HG03159 (cell line): Measurements from ENCODE around the gene MEG3.

Experiments used
- ATAC-seq: cut with Tn5 transposase; IDR thresholded peaks from one replicate; pipeline ENCODE4 v1.9.1; 2021; ENCODE audit warnings: mild to moderate bottlenecking, moderate library complexity; ENCODE audit not compliant: unreplicated experiment

Gene MEG3

GRCh38 chr14:100828031-100828769 lies 2.3 kb downstream of the MEG3 start:
- no peak for ATAC-seq

- ATAC-seq, result no peak
Observed at GRCh38 chr14:100830681-100831080, 4.8 kb downstream of the MEG3 start.

DNA sequence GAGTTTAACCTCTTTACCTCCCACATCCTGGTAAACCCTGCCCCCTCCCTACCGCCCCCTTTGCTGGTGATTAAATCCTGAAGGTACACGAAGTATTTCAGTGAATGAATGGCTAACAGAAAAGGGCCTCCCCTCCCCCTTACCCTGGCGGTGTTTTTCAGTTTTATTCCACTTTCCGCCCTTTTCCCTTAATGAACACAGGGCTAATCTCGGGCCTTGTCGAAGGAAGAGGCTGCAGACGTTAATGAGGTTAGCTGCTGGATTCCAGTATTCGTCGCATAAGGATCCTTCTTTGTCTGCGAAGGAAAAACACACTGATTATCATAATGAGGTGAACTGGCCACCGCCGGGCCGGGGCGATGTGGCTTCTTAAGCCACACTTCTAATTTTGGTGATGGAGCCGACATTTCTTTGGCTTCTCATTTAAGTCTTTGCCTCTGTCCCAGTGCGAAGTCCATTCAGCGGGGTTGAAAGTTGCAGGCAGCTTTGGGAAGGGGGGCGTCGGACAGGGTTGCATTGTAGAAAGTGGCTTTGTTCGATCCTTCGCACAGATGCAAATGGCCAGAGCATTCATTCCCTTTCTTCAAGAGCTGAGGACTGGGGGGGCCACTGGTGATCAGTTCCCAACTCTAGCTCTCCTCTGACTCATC lies 6.5 kb downstream of the MEG3 start:
- no peak for ATAC-seq

DNA sequence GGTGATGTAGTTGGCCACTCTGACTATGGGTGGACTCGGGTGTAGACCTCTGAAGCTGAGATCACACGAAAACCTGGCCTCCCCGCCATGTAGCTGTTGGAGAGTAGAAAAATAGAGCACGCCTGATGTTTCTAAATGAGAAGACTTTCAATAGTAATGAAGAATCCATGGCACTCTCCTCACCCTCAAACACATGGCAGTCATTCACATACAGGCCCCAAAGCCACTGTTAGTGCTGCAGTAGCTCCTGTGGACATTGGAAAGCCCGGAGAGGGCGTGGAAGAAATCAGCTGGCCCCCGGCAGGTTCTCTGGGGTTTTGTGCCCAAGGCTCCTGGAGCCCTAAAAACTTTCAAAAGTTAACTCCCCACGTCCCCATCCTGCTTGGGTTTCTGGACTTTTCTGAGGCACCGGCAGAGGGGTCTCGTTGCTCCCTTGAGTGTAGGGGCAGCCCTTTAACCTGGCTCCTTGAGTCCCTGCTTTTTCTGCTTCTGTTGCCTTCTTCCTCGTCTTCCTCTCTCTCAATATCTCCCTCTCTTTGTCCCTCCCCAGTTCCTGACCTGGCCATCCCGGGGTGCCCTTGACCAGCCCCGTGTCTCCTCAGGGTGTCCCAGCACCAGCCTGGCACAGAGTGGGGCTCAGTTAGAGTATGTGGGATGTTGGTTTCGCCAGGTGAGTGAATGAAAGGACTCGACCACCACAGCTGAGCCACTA lies 8.3 kb downstream of the MEG3 start:
- ATAC-seq, result no peak

DNA sequence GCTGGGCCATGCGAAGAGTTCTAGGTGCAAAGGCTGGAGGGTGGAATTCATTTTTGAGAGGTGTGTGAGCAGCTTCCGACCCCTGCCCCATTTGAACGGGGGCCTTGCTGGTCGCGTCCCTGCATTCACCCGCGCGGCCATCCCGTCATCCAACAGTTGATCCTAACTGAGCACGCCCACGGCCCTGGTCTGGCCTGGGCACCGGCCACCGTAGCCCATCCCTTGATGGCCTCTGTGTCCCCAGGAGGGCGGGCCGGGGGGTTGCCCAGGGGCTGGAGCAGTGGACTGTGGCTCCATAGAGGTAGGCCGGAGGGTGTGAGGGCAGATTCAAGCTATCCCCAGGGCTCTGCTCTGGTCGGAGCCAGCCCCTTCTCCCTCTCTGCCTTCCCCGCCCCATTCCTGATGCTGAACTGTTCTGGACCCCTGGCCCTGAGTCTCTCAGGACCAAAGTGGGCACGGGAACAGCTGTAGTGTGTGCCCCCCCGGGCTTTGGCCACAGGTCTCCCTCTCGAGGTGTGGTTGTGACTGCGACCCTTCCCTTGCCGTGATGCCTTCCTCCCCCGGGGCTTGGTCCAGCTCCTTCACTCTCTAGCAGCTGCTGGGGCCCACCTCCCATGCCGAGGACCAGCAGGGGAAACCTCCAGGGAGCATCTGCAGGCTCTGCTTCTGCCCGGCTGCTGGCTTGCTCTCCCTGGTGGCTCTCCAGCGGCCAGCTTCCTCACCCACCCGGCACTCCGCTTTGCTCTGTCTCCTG lies 9.1 kb downstream of the MEG3 start:
- no peak for ATAC-seq

DNA sequence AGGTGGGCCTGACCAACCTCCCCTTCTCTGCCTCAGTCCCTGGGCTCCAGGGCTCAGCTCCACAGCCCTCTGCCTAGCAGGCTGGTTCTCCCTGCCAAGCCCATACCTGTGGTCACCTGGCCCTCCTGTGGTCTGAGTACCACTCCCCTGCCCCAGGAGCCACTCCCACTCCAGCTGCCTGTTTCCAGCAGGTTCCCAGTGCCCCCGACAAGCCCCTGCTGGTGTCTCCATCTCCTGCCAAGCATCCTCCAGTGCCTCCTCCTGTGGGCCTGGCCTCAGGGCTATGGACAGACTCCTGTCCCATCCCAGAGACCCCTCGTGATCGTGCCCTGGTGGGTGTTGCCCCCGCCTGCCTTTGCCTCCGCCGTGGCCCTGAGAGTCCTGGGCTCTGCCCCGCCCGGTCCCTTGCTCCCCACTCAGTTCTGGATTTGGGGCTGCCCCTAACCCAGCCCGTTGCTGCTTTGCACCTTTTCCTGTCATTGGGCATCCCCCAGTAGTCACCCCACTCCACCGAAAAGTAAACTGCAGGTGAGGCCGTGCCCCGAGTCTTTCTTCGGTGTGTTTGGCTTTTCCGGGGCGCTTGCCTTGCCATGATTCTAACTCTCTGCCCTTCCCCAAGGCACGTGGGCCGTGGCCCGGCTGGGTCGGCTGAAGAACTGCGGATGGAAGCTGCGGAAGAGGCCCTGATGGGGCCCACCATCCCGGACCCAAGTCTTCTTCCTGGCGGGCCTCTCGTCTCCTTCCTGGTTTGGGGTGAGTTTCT lies 9.8 kb downstream of the MEG3 start:
- ATAC-seq, result no peak

GRCh38 chr14:100836311-100836805 lies 10.4 kb downstream of the MEG3 start:
- ATAC-seq, result no peak

DNA sequence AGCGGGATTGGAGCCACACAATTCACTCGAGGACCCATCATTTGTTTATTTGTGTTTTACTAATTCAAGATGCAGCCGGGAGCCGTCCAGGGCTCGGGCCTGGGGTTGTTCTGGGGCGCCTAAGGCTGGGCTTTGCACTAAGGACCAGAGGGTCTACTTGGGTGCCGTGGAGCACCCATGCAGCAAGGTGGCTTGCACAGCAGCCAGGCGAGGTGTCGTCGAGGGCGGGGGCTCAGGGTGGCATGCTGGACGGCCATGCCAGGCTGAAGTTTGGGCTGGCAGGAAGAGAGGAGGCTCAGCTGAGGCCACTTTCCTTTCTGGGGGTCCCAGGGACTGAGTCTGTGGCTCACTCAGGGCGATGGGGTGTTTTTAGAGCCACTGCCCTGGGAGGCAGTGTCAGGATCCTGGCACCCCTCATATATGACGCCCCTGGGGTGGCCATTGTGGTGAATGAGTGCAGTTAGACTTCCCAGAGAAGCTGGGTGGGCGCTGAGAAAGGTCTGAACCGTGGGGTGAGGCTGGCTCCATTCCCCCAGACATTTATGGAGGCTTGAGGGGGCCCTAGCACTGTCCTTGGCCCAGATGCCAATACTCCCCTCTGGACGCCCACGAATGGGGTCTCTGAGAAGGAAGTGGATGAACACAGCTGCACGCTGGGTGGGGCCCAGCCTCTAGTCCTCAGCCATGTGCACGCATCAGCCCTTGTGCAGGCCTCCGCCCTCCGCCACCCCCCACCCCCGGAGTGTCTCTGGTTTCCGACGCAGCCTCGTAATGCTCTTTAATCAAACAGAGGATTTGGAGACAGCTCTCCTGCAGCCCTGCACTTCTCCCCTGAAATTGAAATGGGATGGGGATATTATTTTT lies 11.3 kb downstream of the MEG3 start:
- no peak for ATAC-seq

DNA sequence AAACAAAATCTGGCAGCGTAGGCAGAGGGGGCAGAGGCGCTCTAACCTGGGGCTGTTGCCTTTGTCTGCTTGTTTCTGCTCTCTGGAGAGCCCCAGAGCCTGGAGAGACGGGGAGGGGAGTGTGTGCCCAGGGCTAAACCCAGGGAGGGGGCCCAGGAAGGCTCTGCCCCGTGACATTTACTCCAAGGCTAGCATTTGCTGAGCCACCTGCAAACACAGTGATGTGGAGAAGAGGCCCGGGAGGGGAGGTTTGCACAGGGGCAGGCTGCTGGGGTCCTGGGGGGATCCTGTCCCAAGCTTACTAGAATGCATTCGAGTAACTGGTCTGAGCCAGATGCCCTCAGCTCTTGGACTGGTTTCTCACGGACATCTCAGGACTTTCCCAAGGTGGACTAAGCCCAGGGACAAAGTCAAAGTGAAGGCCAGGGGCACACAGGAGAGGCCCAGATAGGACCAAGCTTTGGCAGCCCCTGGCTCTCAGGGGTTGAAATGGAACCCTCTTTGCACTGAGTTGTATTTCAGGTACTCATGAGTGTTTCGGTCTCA lies 12.0 kb downstream of the MEG3 start:
- no peak for ATAC-seq

- no peak for ATAC-seq
Observed at GRCh38 chr14:100838493-100839314, 12.8 kb downstream of the MEG3 start.

- ATAC-seq, result no peak
Observed at GRCh38 chr14:100839315-100839585, 13.3 kb downstream of the MEG3 start.

GRCh38 chr14:100839681-100840111 lies 13.8 kb downstream of the MEG3 start:
- ATAC-seq, result no peak

- no peak for ATAC-seq
Observed at GRCh38 chr14:100840286-100841065, 14.6 kb downstream of the MEG3 start.

- no peak for ATAC-seq
Observed at GRCh38 chr14:100841066-100841760, 15.3 kb downstream of the MEG3 start.

DNA sequence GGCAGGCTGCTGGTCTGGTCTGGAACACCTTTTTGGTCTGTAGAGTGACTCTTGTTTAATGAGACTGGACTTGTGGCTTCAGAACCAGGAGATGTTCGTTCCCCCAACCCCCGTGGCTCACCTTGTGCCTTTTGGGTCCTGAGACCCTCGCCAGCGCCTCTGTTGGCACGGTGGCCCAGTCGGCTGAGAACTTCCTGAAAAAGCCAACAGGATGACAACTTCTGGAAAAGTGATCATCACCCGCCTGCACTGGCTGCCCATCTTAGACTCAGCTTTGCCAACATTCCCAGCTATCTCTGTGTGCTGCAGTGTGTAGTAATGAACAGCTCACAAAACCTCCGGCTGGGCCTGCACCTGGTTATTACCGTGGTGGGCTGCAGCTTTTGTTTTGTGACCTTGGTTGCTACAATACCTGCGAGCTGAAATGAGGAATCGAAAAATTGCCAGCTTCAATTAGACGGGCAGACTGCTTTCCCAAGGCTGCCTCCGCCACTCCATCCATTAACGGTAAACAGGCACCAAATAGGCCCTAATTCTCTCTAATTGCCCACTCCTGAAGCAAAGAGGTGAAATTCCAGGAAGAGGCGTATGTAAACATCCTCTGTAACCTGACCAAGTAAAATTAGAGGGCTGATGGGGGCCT lies 16.0 kb downstream of the MEG3 start:
- no peak for ATAC-seq

DNA sequence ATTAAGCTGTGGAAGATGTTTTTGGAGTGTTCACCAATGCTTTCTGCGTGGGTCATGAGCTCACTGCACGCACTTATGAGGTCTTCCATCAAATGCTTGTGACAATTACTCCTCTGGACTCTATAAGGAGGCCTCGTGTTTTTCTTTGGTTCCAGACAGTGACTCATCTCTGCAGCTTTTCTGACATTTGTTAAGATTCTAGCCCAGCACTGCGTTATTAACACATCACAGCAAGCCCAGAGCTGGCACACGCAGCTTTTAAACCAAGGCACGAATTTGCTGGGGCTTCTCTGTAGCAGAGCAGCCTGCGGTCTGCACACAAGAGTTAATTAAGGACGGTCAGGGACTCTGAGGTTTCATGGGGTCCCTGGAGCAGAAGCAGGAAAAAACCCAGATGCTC lies 16.9 kb downstream of the MEG3 start:
- no peak for ATAC-seq

DNA sequence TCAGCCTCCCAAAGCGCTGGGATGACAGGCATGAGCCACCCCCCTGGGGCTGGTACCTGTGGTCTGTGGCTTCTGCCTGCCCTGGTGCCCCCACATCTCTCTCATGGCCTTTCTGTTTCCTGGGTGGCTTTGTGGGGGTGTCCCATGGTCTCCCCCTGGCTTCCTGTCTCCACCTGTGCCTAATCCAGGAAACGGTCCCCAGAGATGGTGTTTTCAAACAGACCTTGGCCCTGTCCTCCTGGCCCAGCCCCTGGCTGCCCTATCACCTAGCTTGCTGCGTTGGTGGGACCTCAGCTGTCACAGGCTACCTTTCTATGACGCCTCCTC lies 18.1 kb downstream of the MEG3 start:
- no peak for ATAC-seq
